H7 (cell line): ENCODE results near the gene MIS12. TPM values are rescaled to one million over a fixed set of nuclear protein-coding genes. Genes with fewer than 3 reads are reported as not detected.

ENCODE experiments used
- DNase-seq: peaks from one replicate; pipeline ENCODE4 v3.0.0; 2012
- H3K27me3 ChIP-seq: 2 replicates; pipeline ENCODE4 v1.6.0; 2011; ENCODE audit warnings: mild to moderate bottlenecking, low read length; ENCODE audit not compliant: control insufficient read depth, insufficient read depth
- H3K36me3 ChIP-seq: replicated peaks from 2 replicates; pipeline ENCODE4 v1.5.1; 2011; ENCODE audit warnings: low read length; ENCODE audit not compliant: control insufficient read depth, insufficient read depth
- H3K4me3 ChIP-seq: 2 replicates; pipeline ENCODE4 v1.5.1; 2011; ENCODE audit warnings: low read depth, mild to moderate bottlenecking, control low read depth, low read length, moderate library complexity; ENCODE audit not compliant: insufficient read depth
- total RNA-seq: library from RNA; depleted of rRNA; stranded (reverse); fragments of >200 nt; shearing (Covaris generic); gene quantifications from 2 replicates; pipeline ENCODE4 v1.2.3, GENCODE V29; 2014

Gene MIS12
- total RNA-seq, 1 experiment from 2014 or later, result 21.5 TPM

DNA sequence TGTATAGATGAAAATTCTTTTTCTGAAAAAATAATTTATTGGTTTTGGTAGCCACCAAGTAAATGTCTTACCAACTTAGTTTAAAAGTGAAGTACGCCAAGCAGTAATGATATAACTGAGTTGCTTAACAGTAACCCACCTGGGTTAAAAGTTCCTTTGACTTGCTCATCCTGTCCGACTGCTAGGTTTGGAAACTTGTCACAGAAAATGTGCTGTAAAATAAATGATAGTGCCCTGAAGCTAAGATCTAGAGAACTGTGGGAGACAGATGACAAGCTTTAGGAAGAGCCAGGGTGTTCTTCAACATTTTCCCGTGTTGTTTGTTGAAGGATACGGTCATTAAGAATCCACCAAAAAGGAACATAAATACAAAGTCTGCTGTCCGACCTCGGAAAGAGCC lies 5.4 kb upstream of the MIS12 start:
- no peak for DNase-seq
- H3K27me3 ChIP-seq, result no peaks in the 10 kb centered on the region
- peaks cover 29% of the 10 kb centered on the region for H3K36me3 ChIP-seq
- H3K4me3 ChIP-seq, result no peak overlapping the region

DNA sequence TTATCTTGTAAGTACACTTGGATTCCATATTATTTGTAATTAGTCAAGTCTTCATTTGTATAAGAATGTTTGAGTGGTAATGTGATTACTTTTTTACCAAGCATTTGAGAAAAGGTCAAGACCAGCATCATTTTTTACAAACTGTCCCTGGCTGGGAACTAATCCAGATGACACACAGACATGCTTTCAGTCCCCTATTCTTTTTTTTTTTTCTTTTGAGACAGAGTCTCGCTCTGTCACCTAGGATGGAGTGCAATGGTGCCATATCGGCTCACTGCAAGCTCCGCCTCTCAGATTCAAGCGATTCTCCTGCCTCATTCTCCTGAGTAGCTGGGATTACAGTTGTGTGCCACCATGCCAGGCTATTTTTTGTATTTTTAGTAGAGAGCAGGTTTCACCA lies 4.9 kb upstream of the MIS12 start:
- Histone ChIP-seq H3K4me3 (no peak overlapping the region), H3K27me3 (no peaks in the 10 kb centered on the region), H3K36me3 (peaks cover 29% of the 10 kb centered on the region)
- DNase-seq, result no peak

DNA sequence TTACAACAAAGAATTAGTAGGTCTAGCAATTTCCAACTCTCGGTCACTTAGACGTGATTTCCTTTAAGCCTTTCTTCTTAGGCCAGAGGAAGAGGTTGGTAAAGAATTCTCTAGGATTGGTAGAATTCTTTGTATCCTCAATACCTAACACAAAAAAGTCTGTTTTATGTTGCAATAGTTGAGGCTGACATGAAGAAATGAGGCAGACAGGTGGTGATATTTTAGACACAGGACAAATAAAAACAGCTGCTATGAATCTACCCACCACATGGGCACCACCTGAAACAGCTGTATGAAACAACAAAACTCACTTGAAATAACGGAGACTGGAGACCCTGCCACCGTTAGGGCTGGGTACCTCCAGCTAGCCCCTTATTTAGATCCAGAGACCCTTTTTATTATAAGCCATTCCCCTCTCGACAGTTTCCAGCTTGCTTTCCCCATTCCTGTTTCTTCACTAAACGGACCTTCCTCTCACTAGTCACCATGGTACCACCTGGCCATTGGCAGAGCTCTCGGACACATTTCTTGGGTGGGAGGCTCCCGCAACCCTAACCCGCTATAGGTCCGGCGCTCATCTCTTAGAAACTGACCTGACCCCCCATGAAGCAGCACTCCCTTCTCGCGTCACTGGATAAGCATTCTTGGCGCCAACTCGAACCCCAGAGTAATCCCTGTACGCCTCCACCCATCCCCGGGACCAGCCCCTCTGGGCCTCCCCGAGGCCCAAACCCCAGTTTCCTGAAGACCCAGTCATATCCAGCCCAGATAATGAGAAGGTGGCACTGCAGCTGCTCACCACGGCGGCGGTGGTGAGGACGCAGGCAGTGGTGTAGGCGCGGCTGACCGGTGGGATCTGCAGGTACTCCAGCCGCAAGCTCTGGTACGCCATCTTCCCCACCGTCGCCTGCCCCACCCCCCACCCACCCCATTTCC lies 828 bp upstream of the MIS12 start, which contains the start of gene DERL2:
DERL2 (minus strand) TSS at position 909 of the 936 bp plus-strand sequence; CDS start at position 892, 17 bp downstream.
- H3K4me3 ChIP-seq, result peak within 1 kb of the TSS; percentile 89
- no peaks in the 10 kb centered on the region for H3K27me3 ChIP-seq
- peaks cover 20% of the 10 kb centered on the region for H3K36me3 ChIP-seq
- DNase-seq, result peak; percentile 80

DNA sequence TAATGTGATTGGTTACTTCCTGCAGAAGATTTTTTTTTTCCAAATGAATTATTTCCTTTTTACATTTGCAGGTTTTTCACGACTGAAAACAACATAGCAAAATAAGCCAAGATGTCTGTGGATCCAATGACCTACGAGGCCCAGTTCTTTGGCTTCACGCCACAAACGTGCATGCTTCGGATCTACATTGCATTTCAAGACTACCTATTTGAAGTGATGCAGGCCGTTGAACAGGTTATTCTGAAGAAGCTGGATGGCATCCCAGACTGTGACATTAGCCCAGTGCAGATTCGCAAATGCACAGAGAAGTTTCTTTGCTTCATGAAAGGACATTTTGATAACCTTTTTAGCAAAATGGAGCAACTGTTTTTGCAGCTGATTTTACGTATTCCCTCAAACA lies 2.4 kb downstream of the MIS12 start:
- Histone ChIP-seq H3K27me3 (no peaks in the 10 kb centered on the region), H3K36me3 (peaks cover 16% of the 10 kb centered on the region), H3K4me3 (no peak overlapping the region)
- no peak for DNase-seq

DNA sequence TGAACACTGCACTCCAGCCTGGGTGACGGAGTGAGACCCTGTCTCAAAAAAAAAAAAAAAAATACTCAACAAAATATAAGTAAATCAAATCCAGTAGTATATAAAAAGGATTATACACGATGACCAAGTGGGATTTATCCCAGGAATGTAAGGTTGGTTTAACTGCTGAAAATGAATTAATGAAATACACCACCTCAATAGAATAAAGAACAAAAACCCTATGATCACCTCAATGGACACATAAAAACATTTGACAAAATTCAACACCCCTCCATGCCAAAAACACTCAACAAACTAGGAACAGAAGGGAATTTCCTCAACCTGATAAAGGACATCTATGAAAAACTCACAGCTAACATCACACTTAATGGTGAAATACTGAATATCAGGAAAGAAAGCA lies 6.6 kb downstream of the MIS12 start:
- Histone ChIP-seq H3K4me3 (no peak overlapping the region), H3K36me3 (peaks cover 11% of the 10 kb centered on the region), H3K27me3 (no peaks in the 10 kb centered on the region)
- no peak for DNase-seq

DNA sequence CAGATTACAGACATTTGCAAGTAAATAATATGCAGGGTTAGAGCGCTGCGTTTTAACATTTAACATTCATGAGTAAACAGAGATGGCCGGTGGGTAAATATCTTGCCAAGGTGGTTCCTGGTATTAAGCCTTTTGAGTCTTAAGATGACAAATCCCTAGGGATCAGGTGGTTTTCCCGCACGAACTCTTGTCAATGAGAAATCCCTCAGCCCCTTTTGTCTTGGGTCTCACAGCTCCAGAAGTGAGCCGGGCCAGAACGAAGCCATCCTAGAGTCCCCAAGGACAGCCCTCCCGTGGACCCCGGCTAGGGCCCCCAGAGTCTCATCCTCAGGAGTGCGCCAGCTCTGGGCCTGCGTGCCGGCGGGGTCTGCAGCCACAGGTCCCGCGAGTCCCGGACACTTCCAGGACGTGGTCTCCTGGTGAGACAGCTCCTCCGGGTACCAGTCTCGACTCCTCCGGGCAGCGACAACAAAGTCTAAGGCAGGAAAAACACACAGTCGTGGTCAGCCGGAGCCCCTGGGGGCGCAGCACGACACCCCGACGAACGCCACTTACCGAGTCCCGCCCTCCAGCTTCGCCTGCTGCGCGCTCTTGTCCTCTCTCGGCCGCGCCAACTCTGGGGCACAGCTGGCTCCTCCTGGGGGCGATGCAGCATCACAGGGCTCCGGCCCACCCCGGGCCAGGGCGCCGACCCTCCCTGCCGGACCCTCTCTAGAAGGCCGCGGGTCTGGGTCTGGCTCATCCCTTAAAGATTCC lies 13.3 kb downstream of the MIS12 start:
- H3K36me3 ChIP-seq, result no peaks in the 10 kb centered on the region
- DNase-seq, result peak; percentile 78
- H3K27me3 ChIP-seq, result peaks cover 28% of the 10 kb centered on the region
- H3K4me3 ChIP-seq, result peak overlapping the region; percentile 56

DNA sequence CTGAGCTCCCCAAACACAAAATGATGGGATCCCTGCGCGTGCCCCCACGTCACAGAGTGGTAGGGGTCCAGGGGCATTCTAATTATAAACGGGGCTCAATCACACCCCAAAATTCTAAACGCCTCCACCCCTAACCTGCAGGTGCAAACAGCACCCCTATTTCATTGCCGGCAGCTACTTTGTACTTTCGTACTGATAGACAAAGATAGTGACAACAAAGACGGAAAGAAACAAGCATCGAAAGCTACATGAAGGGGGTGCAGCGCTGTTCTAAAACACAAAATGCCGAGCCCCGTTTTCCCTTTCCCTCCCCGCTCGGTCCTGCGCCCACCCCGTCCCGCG lies 13.9 kb downstream of the MIS12 start:
- peaks cover 28% of the 10 kb centered on the region for H3K27me3 ChIP-seq
- H3K4me3 ChIP-seq, result peak overlapping the region; percentile 56
- no peak for DNase-seq
- no peaks in the 10 kb centered on the region for H3K36me3 ChIP-seq

DNA sequence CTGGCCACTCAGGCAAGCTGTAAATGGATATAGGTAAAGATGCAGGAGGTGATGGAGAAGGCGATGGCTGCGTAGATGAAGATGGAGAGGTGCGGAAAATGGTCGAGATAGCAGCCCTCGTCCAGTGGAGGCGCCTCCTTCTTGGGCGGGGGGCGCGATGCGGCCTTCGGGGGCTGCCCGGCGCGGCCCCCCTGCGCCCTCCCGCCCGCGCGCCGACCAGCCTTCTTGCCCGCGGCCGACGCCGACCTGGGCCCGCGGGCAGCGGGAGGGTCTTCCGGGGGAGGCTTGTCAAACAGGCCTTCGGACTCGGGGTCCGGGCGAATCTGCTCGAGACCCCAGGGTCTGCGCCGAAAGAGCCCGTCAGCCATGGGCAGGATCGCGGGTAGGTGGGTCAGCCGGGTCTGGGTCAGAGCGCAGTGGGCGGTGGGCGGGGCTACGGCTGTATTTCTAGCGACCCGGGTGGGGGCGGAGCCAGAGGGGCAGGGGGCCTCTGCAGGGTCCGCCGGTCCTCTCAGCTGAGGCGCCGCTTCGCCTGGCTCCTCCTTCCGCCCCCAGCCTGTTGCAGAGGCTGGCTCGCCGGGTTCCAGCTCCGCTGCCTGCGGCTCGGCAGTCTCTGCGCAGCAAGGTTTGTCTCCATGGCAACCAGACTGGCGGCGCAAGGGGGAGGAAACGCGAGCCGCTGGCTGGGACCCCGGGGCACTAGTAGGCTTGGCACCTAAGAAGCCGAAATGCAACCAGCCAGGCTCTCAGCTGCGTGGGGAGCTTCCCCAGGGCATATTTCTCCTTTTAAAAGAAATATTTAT lies 14.4 kb downstream of the MIS12 start:
- DNase-seq, result peak; percentile 99
- Histone ChIP-seq H3K27me3 (peaks cover 28% of the 10 kb centered on the region), H3K4me3 (peak overlapping the region; percentile 56), H3K36me3 (no peaks in the 10 kb centered on the region)

DNA sequence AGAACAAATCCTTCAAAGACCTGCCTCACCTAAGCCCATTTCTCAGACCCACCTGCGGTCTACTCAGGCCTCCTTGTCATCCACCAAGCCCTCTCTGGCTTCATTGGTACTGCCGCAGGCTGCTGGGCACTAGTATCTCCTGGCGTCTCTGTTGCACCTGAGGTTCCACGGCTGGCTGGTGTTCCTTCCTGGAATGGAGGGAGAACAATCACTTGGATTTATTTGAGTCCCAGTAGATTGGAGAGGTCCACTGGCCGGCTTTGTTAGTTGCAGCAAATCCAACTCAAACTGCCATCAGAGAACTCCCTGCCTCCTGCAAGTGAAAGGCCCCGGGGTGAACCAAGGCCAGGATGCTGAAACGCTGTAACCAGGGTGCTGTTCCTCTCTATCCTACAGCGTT lies 15.3 kb downstream of the MIS12 start:
- Histone ChIP-seq H3K27me3 (peaks cover 28% of the 10 kb centered on the region), H3K36me3 (no peaks in the 10 kb centered on the region), H3K4me3 (no peak overlapping the region)
- DNase-seq, result no peak

DNA sequence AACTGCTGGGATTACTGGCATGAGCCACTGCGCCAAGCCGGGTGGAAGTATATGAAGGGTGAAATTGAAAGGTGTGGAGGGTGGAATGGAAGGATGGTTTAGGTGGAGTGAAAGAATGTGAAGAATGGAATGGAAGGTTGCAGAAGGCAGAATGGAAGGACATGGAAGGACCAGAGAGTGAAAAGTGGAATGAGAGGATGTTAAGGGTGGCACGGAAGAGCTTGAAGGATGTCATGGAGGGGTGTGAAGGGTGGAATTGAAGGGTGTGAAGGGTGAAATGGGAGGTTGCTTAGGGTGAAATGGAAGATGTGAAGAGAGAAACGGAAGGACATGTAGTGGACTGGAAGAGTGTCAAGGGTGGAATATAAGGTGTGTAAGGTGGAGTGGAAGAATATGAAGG lies 16.2 kb downstream of the MIS12 start:
- no peak overlapping the region for H3K4me3 ChIP-seq
- no peaks in the 10 kb centered on the region for H3K36me3 ChIP-seq
- no peak for DNase-seq
- peaks cover 28% of the 10 kb centered on the region for H3K27me3 ChIP-seq

DNA sequence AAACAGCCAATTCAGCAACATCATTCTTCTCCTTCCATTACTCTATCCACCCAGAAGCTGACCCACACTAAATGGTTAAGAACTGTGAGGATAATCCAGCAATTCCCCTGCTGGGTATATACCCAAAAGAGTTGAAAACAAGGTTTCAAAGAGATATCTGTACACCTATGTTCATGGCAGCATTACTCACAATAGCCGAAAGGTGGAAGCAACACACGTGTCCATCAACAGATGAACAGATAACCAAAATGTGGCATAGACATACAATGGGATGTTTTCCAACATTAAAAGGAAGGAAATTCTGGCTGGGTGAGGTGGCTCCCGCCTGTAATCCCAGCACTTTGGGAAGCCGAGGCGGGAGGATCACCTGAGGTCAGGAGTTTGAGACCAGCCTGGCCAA lies 19.9 kb downstream of the MIS12 start:
- Histone ChIP-seq H3K4me3 (no peak overlapping the region), H3K27me3 (peaks cover 7% of the 10 kb centered on the region), H3K36me3 (no peaks in the 10 kb centered on the region)
- DNase-seq, result no peak

DNA sequence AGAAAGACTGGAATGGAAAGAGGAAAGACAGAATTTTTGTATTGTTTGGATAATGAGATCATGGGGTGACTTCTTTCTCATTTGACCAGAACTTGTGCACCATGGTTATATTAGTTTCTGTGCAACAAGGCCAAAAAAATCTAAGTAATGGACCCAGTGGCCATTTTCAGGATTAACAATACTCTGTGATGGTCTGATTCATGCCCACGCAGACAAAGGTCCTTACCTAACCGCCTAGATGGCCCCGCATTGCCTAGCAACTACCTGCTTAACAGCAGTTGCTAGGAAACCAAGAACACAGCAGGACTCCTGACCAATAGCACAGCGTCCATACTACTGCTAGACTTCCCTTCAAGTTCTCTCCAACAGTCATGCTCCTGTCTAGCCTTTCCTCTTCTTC lies 22.4 kb downstream of the MIS12 start:
- peak; percentile 58 for DNase-seq
- Histone ChIP-seq H3K36me3 (no peaks in the 10 kb centered on the region), H3K4me3 (no peak overlapping the region), H3K27me3 (no peaks in the 10 kb centered on the region)

DNA sequence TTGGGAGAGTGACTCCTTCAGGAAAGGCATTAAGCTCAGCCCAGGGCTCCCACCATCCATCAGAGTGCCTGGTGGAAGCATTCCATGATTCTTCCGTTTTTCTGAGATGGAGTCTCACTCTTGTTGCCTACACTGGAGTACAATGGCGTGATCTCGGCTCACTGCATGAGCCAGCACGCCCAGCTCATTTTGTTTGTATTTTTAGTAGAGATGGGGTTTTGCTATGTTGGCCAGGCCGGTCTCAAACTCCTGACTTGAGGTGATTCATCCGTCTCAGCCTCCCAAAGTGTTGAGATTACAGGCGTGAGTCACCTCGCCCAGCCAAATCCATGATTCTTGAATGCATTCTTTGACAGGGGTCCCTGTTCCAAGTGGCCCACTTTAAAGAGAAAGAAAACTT lies 23.1 kb downstream of the MIS12 start:
- DNase-seq, result no peak
- no peaks in the 10 kb centered on the region for H3K36me3 ChIP-seq
- H3K27me3 ChIP-seq, result no peaks in the 10 kb centered on the region
- no peak overlapping the region for H3K4me3 ChIP-seq

DNA sequence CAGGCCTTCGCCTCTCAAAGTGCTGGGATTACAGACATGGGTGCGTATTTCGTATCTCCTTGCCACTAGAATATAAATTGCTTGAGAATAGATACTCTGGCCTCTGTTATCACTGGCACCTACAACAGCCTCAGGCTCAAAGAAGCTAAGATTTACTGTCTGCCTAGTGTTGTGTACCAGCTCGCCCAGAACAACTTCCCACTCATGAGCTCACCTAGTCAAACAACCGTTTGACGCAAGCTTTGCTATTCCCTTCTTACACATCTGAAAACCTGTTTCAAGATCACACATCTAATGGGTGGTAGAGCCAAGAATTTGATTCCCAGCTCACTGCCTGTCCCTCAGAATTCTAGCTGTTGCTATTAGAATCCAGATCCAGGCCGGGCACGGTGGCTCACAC lies 24.4 kb downstream of the MIS12 start:
- Histone ChIP-seq H3K4me3 (no peak overlapping the region), H3K36me3 (no peaks in the 10 kb centered on the region), H3K27me3 (no peaks in the 10 kb centered on the region)
- DNase-seq, result no peak
